Measurements from ENCODE around the gene PTCD2.
A peak's percentile ranks its signal among the peaks of the same experiment; 100 is the strongest.
"Not testable (repeated sequence)": the region's sequence is repeated elsewhere in the genome, so short reads cannot be mapped to it uniquely, and the experiment has no call there.

The PTCD2 gene

DNA sequence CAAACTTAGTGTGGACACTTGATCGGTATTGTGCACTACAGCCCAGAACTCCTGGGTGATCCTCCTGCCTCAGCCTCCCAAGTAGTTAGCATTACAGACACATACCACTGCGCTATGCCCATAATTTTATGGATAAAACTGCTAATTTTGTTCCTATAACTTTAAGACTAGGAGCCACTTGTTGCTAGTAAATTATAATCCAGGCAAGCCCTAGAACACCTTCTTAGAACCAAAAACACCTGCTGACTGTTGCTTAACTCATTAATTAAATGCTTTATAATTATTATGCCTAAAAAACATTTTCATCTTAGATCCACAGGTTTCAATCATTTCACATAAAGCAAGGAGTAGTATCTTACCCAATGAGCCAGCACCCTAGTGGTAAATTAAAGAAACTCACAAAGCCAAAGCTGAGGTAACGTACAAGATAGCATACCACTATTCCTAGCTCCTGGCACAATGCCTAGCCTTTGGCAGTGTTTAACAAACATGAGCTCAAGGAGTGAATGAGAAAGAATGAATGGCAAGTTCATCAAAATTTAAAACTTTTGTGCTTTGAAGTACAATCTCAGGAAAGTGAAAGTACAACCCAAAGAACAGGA is 5.5 kb upstream of the PTCD2 start:
- H3K27me3 ChIP-seq (replicated peaks; ENCODE audit: control insufficient read depth, insufficient read depth, low read length) = no peaks in the 10 kb centered on the region
- H3K4me3 ChIP-seq (ENCODE audit: low read length) = no peak overlapping the region
- no peak overlapping the region for H3K9ac ChIP-seq (ENCODE audit: low read length)
- peaks cover 17% of the 10 kb centered on the region for H3K4me1 ChIP-seq (ENCODE audit: control insufficient read depth, insufficient read depth, low read length)
- peaks cover 31% of the 10 kb centered on the region for H3K36me3 ChIP-seq (ENCODE audit: control insufficient read depth, insufficient read depth, low read length, severe bottlenecking)
- DNase-seq (ENCODE audit: low read depth) = peak; percentile 60
- no peaks in the 10 kb centered on the region for H3K9me3 ChIP-seq (ENCODE audit: control insufficient read depth, low read length)

DNA sequence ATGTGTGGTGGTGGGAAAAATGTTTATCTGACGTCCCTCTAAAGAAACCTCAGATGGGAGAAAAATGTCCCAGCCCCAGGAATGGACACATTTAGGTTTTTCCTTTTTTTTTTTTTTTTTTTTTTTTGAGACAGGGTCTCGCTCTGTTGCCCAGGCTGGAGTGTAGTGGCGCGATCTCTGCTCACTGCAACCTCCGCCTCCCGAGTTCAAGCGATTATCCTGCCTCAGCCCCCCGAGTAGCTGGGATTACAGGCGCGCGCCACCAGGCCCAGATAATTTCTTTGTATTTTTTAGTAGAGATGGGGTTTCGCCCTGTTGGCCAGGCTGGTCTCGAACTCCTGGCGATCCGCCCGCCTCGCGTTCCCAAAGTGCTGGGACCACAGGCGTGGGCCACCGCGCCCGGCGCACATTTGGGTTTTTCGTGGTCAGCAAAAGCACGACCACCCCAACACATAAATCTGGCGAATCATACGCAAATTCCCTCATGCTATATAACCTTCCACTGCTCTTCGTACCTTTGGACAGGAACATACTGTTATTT is 668 bp upstream of the PTCD2 start:
- H3K4me1 ChIP-seq (ENCODE audit: control insufficient read depth, insufficient read depth, low read length) = peaks cover 18% of the 10 kb centered on the region
- DNase-seq (ENCODE audit: low read depth); H3K27me3 ChIP-seq (replicated peaks; ENCODE audit: control insufficient read depth, insufficient read depth, low read length); H3K9me3 ChIP-seq (ENCODE audit: control insufficient read depth, low read length): not testable (repeated sequence)
- peak overlapping the region; percentile 100 for H3K4me3 ChIP-seq (ENCODE audit: low read length)
- H3K36me3 ChIP-seq (ENCODE audit: control insufficient read depth, insufficient read depth, low read length, severe bottlenecking) = peaks cover 13% of the 10 kb centered on the region
- H3K9ac ChIP-seq (ENCODE audit: low read length) = peak overlapping the region; percentile 96

DNA sequence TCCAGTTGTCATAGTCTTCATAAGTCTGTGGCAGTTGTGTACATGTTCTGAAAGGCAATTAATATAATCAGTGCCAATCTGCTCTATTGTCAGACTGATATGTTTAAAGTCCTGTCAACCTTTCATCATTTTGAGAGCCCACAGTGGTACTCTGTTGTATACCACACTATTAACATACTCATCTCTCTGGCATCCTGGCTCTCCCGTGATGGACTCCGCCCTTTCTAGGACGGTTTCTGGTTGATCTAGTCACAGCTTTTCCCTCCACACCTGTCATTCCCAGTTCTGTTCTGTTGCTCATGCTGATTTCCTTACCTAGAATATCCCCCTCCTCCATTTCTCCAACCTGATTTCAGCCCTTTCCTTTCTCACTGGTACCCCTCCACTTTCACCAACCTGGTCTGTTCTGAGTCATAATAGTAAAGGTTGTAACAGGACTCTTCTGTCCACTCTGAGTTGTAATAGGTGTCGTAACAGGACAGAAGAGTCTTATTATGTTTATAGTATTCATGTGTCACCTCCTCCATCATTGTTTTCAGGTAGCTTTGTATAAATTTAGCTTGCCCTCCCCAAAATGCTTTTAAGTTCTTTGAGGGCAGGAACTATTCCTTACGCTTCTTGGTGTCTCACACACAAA is 4.1 kb downstream of the PTCD2 start:
- H3K27me3 ChIP-seq (replicated peaks; ENCODE audit: control insufficient read depth, insufficient read depth, low read length) = no peaks in the 10 kb centered on the region
- no peak for DNase-seq (ENCODE audit: low read depth)

DNA sequence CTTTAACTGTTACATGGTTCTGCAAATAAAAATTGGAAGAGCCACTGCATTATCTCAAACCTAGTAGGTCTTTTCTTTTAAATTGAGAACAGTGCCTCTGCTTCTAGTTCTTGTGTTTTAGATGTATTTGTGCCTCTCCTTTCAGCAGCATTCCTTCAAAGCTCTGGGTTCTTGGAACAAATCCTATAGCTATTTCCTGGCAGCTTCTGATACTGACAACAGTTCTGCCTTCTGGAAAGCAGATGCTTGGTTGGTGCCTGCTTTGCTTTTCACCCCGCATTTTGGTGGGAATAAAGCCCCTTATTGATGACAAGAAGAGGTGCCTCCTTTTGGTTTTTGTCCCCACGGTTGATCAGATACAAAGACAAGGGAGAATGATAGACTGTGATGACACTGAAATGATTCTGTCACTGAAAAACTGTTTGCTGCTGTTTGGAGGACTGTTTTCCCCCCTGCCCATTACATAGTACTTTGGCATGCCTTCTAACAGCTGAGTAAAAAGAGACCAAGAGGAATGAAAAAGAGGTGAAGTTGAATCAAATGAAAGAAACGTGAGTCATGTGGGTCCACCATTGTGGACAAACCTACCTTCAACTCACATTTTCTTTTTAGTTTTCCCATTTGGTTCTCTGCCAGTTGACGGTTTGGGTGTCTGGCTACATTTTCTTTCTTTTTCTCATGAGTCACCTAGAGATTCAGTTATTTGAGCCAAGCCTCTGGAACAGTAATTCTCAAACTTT is 5.6 kb downstream of the PTCD2 start:
- Histone ChIP-seq H3K9ac (ENCODE audit: low read length) (peak overlapping the region; percentile 17), H3K4me3 (ENCODE audit: low read length) (peak overlapping the region; percentile 0), H3K9me3 (ENCODE audit: control insufficient read depth, low read length) (no peaks in the 10 kb centered on the region), H3K27me3 (replicated peaks; ENCODE audit: control insufficient read depth, insufficient read depth, low read length) (no peaks in the 10 kb centered on the region), H3K4me1 (ENCODE audit: control insufficient read depth, insufficient read depth, low read length) (peaks cover 21% of the 10 kb centered on the region), H3K36me3 (ENCODE audit: control insufficient read depth, insufficient read depth, low read length, severe bottlenecking) (peaks cover 43% of the 10 kb centered on the region)
- peak; percentile 67 for DNase-seq (ENCODE audit: low read depth)

More for the DNA sequence above, 4.1 kb downstream of the PTCD2 start:
- Histone ChIP-seq H3K9me3 (ENCODE audit: control insufficient read depth, low read length) (no peaks in the 10 kb centered on the region), H3K9ac (ENCODE audit: low read length) (no peak overlapping the region), H3K4me1 (ENCODE audit: control insufficient read depth, insufficient read depth, low read length) (peaks cover 21% of the 10 kb centered on the region), H3K4me3 (ENCODE audit: low read length) (no peak overlapping the region), H3K36me3 (ENCODE audit: control insufficient read depth, insufficient read depth, low read length, severe bottlenecking) (peaks cover 35% of the 10 kb centered on the region)

DNA sequence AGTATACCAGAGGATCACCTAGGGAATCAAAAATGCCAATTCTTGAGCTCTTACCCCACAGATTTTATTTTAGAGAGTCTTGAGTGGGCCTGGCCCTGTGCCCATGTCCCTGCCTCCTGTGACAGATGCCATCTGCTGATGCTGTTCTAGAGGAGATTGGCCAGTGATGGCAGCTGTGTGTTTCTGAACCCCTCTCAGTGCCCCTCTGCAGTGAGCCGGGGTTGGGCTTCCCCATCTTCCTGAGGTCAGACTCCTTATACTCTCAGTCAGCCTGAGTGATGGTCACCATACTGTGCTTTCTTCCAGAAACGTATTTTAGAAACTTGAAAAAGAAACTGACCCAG is 6.1 kb downstream of the PTCD2 start:
- Histone ChIP-seq H3K9me3 (ENCODE audit: control insufficient read depth, low read length) (no peaks in the 10 kb centered on the region), H3K4me1 (ENCODE audit: control insufficient read depth, insufficient read depth, low read length) (peaks cover 17% of the 10 kb centered on the region), H3K27me3 (replicated peaks; ENCODE audit: control insufficient read depth, insufficient read depth, low read length) (no peaks in the 10 kb centered on the region), H3K9ac (ENCODE audit: low read length) (peak overlapping the region; percentile 17), H3K36me3 (ENCODE audit: control insufficient read depth, insufficient read depth, low read length, severe bottlenecking) (peaks cover 48% of the 10 kb centered on the region), H3K4me3 (ENCODE audit: low read length) (peak overlapping the region; percentile 0)
- DNase-seq (ENCODE audit: low read depth) = no peak

DNA sequence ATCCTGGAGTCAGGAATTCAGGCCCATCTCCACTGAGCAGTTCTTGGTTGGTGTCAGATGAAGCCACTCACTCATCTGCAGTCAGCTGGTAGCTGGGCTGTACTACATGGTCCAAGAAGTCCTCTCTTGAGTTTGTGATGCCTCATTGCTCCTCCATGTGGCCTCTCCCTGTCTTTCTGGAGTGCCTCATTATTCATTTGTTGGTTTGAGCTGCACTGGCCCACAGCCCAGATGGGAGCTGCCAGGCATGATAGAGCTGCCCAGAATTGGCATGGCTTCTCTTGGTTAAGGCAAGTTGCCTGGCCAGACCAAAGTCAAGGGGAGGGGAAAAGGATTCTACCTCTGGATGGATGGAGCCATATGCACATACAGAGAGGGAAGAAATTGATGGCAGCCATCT is 8.0 kb downstream of the PTCD2 start:
- Histone ChIP-seq H3K36me3 (ENCODE audit: control insufficient read depth, insufficient read depth, low read length, severe bottlenecking) (peaks cover 63% of the 10 kb centered on the region), H3K9ac (ENCODE audit: low read length) (no peak overlapping the region), H3K27me3 (replicated peaks; ENCODE audit: control insufficient read depth, insufficient read depth, low read length) (no peaks in the 10 kb centered on the region), H3K4me3 (ENCODE audit: low read length) (no peak overlapping the region), H3K4me1 (ENCODE audit: control insufficient read depth, insufficient read depth, low read length) (peaks cover 15% of the 10 kb centered on the region), H3K9me3 (ENCODE audit: control insufficient read depth, low read length) (no peaks in the 10 kb centered on the region)
- DNase-seq (ENCODE audit: low read depth) = peak; percentile 15

DNA sequence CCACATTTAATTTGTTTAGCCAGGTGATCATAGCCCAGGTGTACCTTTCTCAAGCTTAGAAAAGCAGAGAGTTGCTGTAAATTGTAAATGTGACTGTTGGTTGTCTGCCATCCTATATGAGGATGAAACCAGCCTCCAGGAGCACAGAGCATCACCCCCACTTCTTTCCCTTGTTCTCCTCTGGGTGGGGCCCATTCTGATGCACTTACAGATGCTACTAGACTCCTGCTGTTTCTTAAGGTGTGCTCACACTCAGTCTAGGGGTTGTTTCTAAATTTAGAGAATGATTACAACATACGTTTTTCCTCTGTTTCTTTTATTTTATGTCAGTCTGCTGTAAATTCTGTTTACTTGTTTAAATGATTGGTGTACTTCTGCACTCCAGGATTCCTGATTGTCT is 10.5 kb downstream of the PTCD2 start:
- DNase-seq (ENCODE audit: low read depth) = no peak
- Histone ChIP-seq H3K9ac (ENCODE audit: low read length) (no peak overlapping the region), H3K9me3 (ENCODE audit: control insufficient read depth, low read length) (no peaks in the 10 kb centered on the region), H3K36me3 (ENCODE audit: control insufficient read depth, insufficient read depth, low read length, severe bottlenecking) (peaks cover 56% of the 10 kb centered on the region), H3K4me3 (ENCODE audit: low read length) (no peak overlapping the region), H3K4me1 (ENCODE audit: control insufficient read depth, insufficient read depth, low read length) (peaks cover 14% of the 10 kb centered on the region), H3K27me3 (replicated peaks; ENCODE audit: control insufficient read depth, insufficient read depth, low read length) (no peaks in the 10 kb centered on the region)

DNA sequence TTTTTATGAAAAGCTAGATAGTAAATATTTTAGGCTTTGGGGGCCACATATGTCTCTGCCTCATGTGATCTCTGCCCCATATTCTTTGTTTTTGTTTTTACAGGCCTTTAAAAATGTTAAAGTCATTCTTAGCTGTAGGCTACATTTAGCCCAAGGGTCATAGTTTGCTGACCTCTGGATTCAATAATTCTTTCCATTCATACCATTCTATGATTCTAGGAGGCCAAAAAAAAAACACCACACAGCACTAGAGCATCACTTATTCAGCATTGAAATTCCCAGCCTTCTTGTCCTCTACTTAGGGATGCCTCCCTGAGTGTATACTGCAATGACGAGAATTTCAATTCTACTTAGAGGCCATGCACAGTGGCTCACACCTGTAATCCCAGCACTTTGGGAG is 17.0 kb downstream of the PTCD2 start:
- H3K27me3 ChIP-seq (replicated peaks; ENCODE audit: control insufficient read depth, insufficient read depth, low read length) = no peaks in the 10 kb centered on the region
- no peaks in the 10 kb centered on the region for H3K9me3 ChIP-seq (ENCODE audit: control insufficient read depth, low read length)
- no peak for DNase-seq (ENCODE audit: low read depth)
- no peak overlapping the region for H3K4me3 ChIP-seq (ENCODE audit: low read length)
- H3K36me3 ChIP-seq (ENCODE audit: control insufficient read depth, insufficient read depth, low read length, severe bottlenecking) = peaks cover 47% of the 10 kb centered on the region
- peaks cover 24% of the 10 kb centered on the region for H3K4me1 ChIP-seq (ENCODE audit: control insufficient read depth, insufficient read depth, low read length)
- H3K9ac ChIP-seq (ENCODE audit: low read length) = peak overlapping the region; percentile 58

DNA sequence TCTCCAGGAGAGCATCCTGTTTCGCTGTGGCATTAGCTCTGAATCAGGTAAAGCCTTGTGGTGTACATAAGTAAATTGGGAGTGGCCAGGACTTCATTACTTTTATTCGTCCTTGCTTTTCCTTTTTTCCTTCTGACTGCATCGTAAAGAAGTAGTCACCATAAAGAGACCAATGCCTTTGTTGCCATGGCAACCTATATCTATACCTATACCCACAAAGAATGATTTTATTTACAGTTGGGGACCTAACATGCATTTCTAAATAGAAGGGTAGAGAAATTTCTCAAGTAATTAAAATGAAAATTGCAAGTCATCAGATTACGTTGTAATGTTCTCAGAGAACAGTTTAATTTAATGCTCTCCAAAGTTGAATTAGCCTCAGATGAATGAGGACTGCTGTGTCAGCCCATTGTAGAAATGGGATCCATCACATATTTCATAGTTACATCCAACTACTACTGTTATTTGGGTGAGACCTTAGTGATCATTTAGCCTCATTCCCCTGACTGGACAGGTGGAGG is 18.6 kb downstream of the PTCD2 start:
- DNase-seq (ENCODE audit: low read depth) = no peak
- Histone ChIP-seq H3K27me3 (replicated peaks; ENCODE audit: control insufficient read depth, insufficient read depth, low read length) (no peaks in the 10 kb centered on the region), H3K4me3 (ENCODE audit: low read length) (no peak overlapping the region), H3K4me1 (ENCODE audit: control insufficient read depth, insufficient read depth, low read length) (peaks cover 31% of the 10 kb centered on the region), H3K9ac (ENCODE audit: low read length) (no peak overlapping the region), H3K9me3 (ENCODE audit: control insufficient read depth, low read length) (no peaks in the 10 kb centered on the region), H3K36me3 (ENCODE audit: control insufficient read depth, insufficient read depth, low read length, severe bottlenecking) (peaks cover 41% of the 10 kb centered on the region)

DNA sequence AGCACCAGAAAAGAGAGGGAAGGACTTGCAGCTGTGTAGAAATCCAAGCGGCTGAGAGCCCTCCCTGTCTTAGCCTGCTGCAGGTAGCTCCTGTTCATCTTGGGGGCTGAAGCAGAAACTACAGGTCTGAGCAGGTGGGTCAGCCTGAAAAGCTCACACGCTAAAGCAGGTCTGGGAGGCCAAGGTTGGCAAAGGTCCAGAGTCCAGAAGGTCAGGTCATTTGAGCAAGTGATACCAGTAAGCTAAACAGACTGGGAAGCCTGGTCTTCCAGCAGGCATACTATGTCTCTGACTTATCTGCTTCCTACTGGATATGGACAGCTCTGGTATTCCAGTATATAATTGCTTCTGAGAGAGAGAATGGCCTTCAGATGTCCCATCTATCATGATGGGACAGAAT is 26.2 kb downstream of the PTCD2 start:
- H3K27me3 ChIP-seq (replicated peaks; ENCODE audit: control insufficient read depth, insufficient read depth, low read length) = no peaks in the 10 kb centered on the region
- peaks cover 31% of the 10 kb centered on the region for H3K36me3 ChIP-seq (ENCODE audit: control insufficient read depth, insufficient read depth, low read length, severe bottlenecking)
- H3K9ac ChIP-seq (ENCODE audit: low read length) = no peak overlapping the region
- no peak overlapping the region for H3K4me3 ChIP-seq (ENCODE audit: low read length)
- H3K9me3 ChIP-seq (ENCODE audit: control insufficient read depth, low read length) = no peaks in the 10 kb centered on the region
- DNase-seq (ENCODE audit: low read depth) = no peak
- H3K4me1 ChIP-seq (ENCODE audit: control insufficient read depth, insufficient read depth, low read length) = peaks cover 20% of the 10 kb centered on the region

DNA sequence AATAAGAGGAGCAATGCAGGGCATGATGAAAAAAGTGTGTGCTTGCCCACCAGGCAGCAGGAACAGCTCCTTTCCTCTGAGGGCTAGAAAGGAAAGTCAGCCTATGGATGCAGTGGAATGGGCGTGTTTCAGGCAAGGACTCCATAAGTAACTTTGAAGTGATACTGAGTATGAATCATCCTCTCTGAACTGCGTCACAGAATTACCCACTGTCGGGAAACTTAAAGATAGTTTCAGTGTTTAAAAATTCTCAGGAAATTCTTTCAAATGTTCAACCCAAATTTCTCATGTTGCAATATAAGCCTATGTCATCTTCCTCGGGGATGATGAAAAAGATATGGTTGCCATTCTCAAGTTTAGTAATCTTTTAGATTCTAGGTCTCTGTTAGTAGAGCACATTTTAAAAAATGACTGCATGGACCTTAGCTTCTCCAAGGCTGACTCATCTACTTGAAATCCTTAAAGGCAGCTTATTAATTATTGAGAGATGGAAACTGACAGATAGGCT is 27.7 kb downstream of the PTCD2 start:
- peak; percentile 94 for DNase-seq (ENCODE audit: low read depth)
- Histone ChIP-seq H3K4me3 (ENCODE audit: low read length) (peak overlapping the region; percentile 31), H3K36me3 (ENCODE audit: control insufficient read depth, insufficient read depth, low read length, severe bottlenecking) (peaks cover 29% of the 10 kb centered on the region), H3K9me3 (ENCODE audit: control insufficient read depth, low read length) (no peaks in the 10 kb centered on the region), H3K27me3 (replicated peaks; ENCODE audit: control insufficient read depth, insufficient read depth, low read length) (no peaks in the 10 kb centered on the region), H3K9ac (ENCODE audit: low read length) (peak overlapping the region; percentile 49), H3K4me1 (ENCODE audit: control insufficient read depth, insufficient read depth, low read length) (peaks cover 13% of the 10 kb centered on the region)

All from adipocyte (in vitro differentiated cells).